AG10803 (cell line): ENCODE data around the gene CMYA5.
"Not testable (repeated sequence)": the region's sequence is repeated elsewhere in the genome, so short reads cannot be mapped to it uniquely, and the experiment has no call there.

Experiments
- DNase-seq: peaks from one replicate; pipeline ENCODE4 v3.0.0; 2010; ENCODE audit warnings: low read depth
- H3K4me3 ChIP-seq: 2 replicates; pipeline ENCODE4 v1.5.1; 2011; ENCODE audit warnings: mild to moderate bottlenecking, low read length, control low read depth
- CTCF ChIP-seq: conservative IDR thresholded peaks from 2 replicates; pipeline ENCODE4 v1.5.1; 2011; ENCODE audit warnings: mild to moderate bottlenecking, low read length, control low read depth, inconsistent platforms

CMYA5 gene

GRCh38 chr5:79759436-79759835, 69.8 kb downstream of the CMYA5 start:
- peak; percentile 88 for DNase-seq
- peak overlapping the region; percentile 21; the same call in 1 of the 2 replicates for H3K4me3 ChIP-seq
- no peak for TF ChIP-seq CTCF

- no peak for TF ChIP-seq CTCF
- no peak for DNase-seq
- no peak overlapping the region for H3K4me3 ChIP-seq
Measured at GRCh38 chr5:79759848-79760247, 70.2 kb downstream of the CMYA5 start.

- H3K4me3 ChIP-seq, result no peak overlapping the region
- no peak for DNase-seq
- no peak for TF ChIP-seq CTCF
Measured at GRCh38 chr5:79762929-79763328, 73.3 kb downstream of the CMYA5 start.

GRCh38 chr5:79764147-79764546, 74.5 kb downstream of the CMYA5 start:
- not testable (repeated sequence) for DNase-seq, H3K4me3 ChIP-seq

- DNase-seq, result peak; percentile 95
- H3K4me3 ChIP-seq, result no peak overlapping the region
- TF ChIP-seq CTCF, result no peak
Measured at GRCh38 chr5:79771387-79771786, 81.8 kb downstream of the CMYA5 start.

- TF ChIP-seq CTCF, result no peak
Measured at GRCh38 chr5:79772651-79773050, 83.0 kb downstream of the CMYA5 start.

GRCh38 chr5:79773612-79774011, 84.0 kb downstream of the CMYA5 start:
- DNase-seq, result no peak
- no peak for TF ChIP-seq CTCF
- no peak overlapping the region for H3K4me3 ChIP-seq

More at GRCh38 chr5:79772651-79773050, 83.0 kb downstream of the CMYA5 start:
- no peak for DNase-seq
- H3K4me3 ChIP-seq, result no peak overlapping the region
